ENCODE data around the gene C18orf32. TPM values are rescaled to one million over a fixed set of nuclear protein-coding genes. Genes with fewer than 3 reads are reported as not detected.
A peak's percentile ranks its signal among the peaks of the same experiment; 100 is the strongest.
"Not testable (repeated sequence)": the region's sequence is repeated elsewhere in the genome, so short reads cannot be mapped to it uniquely, and the experiment has no call there.

Gene C18orf32
- polyA plus RNA-seq (ENCODE audit: insufficient read length), result 23.8 TPM
- long read RNA-seq, donor 1, full-length matches to known transcripts, result 76 of 76 reads
- long read RNA-seq, donor 1, partial matches to known transcripts, result 0 of 76 reads
- long read RNA-seq, donor 1, other reads (novel, unspliced or antisense), result 0 of 76 reads
- long read RNA-seq, donor 2, full-length matches to known transcripts, result 84 of 84 reads
- long read RNA-seq, donor 2, partial matches to known transcripts, result 0 of 84 reads
- long read RNA-seq, donor 2, other reads (novel, unspliced or antisense), result 0 of 84 reads
- long read RNA-seq, donor 3, full-length matches to known transcripts, result 53 of 53 reads
- long read RNA-seq, donor 3, partial matches to known transcripts, result 0 of 53 reads
- long read RNA-seq, donor 3, other reads (novel, unspliced or antisense), result 0 of 53 reads
- long read RNA-seq, donor 4, full-length matches to known transcripts, result 12 of 12 reads
- long read RNA-seq, donor 4, partial matches to known transcripts, result 0 of 12 reads
- long read RNA-seq, donor 4, other reads (novel, unspliced or antisense), result 0 of 12 reads
- long read RNA-seq, donor 5, full-length matches to known transcripts, result 150 of 150 reads
- long read RNA-seq, donor 5, partial matches to known transcripts, result 0 of 150 reads
- long read RNA-seq, donor 5, other reads (novel, unspliced or antisense), result 0 of 150 reads
- long read RNA-seq, donor 6, full-length matches to known transcripts, result 91 of 112 reads
- long read RNA-seq, donor 6, partial matches to known transcripts, result 21 of 112 reads
- long read RNA-seq, donor 6, other reads (novel, unspliced or antisense), result 0 of 112 reads
- long read RNA-seq, donor 7, full-length matches to known transcripts, result 119 of 119 reads
- long read RNA-seq, donor 7, partial matches to known transcripts, result 0 of 119 reads
- long read RNA-seq, donor 7, other reads (novel, unspliced or antisense), result 0 of 119 reads
- long read RNA-seq, donor 8, full-length matches to known transcripts, result 31 of 31 reads
- long read RNA-seq, donor 8, partial matches to known transcripts, result 0 of 31 reads
- long read RNA-seq, donor 8, other reads (novel, unspliced or antisense), result 0 of 31 reads

- peak; percentile 91 for DNase-seq
These were observed at the start of gene C18orf32 for GRCh38 chr18:49486953-49487710. TSS of gene C18orf32 (minus strand) at chr18:49487234. CDS start at chr18:49483748, 3,486 bp downstream.

GRCh38 chr18:49534846-49535601 is 48.0 kb upstream of the C18orf32 start:
- no peak for DNase-seq

- DNase-seq, result no peak
These were observed 44.7 kb upstream of the C18orf32 start for GRCh38 chr18:49531678-49532153.

GRCh38 chr18:49529596-49529995 is 42.6 kb upstream of the C18orf32 start:
- no peak for DNase-seq

GRCh38 chr18:49527631-49528327 is 40.7 kb upstream of the C18orf32 start:
- no peak for DNase-seq

- no peak for DNase-seq
These were observed 38.9 kb upstream of the C18orf32 start for GRCh38 chr18:49525981-49526380.

- DNase-seq, result no peak
These were observed 37.9 kb upstream of the C18orf32 start for GRCh38 chr18:49524951-49525350.

- DNase-seq, result no peak
These were observed 37.3 kb upstream of the C18orf32 start for GRCh38 chr18:49524349-49524748.

GRCh38 chr18:49523580-49524093 is 36.6 kb upstream of the C18orf32 start:
- not testable (repeated sequence) for DNase-seq

GRCh38 chr18:49521216-49521835 is 34.3 kb upstream of the C18orf32 start:
- no peak for DNase-seq

GRCh38 chr18:49520661-49521145 is 33.7 kb upstream of the C18orf32 start:
- DNase-seq, result no peak

GRCh38 chr18:49519101-49519971 is 32.3 kb upstream of the C18orf32 start:
- DNase-seq, result no peak

GRCh38 chr18:49517483-49517882 is 30.4 kb upstream of the C18orf32 start:
- no peak for DNase-seq

GRCh38 chr18:49515516-49515915 is 28.5 kb upstream of the C18orf32 start:
- no peak for DNase-seq

- DNase-seq, result not testable (repeated sequence)
These were observed 28.0 kb upstream of the C18orf32 start for GRCh38 chr18:49515003-49515402.

- no peak for DNase-seq
These were observed 27.5 kb upstream of the C18orf32 start for GRCh38 chr18:49514577-49514976.

- not testable (repeated sequence) for DNase-seq
These were observed 25.8 kb upstream of the C18orf32 start for GRCh38 chr18:49512876-49513275.

All from left kidney (tissue), 8 donors.